AG09309 (cell line): Measurements from ENCODE around the gene RPN2.

Experiments used
- DNase-seq: peaks from one replicate; pipeline ENCODE4 v3.0.0-alpha.2; 2010; ENCODE audit warnings: low read depth
- H3K4me3 ChIP-seq: 2 replicates; pipeline ENCODE4 v1.5.1; 2011; ENCODE audit warnings: mild to moderate bottlenecking, low read depth, low read length, moderate library complexity; ENCODE audit not compliant: control insufficient read depth
- TF ChIP-seq, protein P1 (sequence below): IDR thresholded peaks from 2 replicates; pipeline ENCODE4 v1.5.1; 2011; ENCODE audit warnings: mild to moderate bottlenecking, low read depth, low read length, inconsistent platforms; ENCODE audit not compliant: insufficient read depth, control insufficient read depth; ENCODE audit errors: missing control alignments

Gene RPN2

DNA sequence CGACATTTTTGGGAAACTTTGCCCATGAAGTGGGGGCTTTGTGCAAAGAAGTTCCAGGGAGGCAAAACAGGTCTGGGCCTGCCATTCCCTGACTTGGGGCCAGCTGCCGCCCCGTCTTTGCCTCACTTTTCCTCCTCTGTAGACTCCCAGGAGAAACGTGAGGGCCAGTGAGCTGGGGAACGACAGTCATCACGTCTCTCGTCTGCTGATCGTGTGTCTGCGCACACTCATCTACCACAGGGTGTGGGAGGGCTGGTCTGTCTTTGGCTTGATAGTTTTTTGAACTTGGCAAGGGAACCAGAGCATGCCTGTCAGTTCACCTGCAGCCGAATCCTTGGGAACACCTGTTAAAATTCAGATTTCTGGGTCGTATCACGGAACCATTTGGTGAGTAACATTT lies 74.0 kb downstream of the RPN2 start:
- DNase-seq = no peak
- TF ChIP-seq, protein P1, sequence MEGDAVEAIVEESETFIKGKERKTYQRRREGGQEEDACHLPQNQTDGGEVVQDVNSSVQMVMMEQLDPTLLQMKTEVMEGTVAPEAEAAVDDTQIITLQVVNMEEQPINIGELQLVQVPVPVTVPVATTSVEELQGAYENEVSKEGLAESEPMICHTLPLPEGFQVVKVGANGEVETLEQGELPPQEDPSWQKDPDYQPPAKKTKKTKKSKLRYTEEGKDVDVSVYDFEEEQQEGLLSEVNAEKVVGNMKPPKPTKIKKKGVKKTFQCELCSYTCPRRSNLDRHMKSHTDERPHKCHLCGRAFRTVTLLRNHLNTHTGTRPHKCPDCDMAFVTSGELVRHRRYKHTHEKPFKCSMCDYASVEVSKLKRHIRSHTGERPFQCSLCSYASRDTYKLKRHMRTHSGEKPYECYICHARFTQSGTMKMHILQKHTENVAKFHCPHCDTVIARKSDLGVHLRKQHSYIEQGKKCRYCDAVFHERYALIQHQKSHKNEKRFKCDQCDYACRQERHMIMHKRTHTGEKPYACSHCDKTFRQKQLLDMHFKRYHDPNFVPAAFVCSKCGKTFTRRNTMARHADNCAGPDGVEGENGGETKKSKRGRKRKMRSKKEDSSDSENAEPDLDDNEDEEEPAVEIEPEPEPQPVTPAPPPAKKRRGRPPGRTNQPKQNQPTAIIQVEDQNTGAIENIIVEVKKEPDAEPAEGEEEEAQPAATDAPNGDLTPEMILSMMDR = no peak
- no peak overlapping the region for H3K4me3 ChIP-seq

DNA sequence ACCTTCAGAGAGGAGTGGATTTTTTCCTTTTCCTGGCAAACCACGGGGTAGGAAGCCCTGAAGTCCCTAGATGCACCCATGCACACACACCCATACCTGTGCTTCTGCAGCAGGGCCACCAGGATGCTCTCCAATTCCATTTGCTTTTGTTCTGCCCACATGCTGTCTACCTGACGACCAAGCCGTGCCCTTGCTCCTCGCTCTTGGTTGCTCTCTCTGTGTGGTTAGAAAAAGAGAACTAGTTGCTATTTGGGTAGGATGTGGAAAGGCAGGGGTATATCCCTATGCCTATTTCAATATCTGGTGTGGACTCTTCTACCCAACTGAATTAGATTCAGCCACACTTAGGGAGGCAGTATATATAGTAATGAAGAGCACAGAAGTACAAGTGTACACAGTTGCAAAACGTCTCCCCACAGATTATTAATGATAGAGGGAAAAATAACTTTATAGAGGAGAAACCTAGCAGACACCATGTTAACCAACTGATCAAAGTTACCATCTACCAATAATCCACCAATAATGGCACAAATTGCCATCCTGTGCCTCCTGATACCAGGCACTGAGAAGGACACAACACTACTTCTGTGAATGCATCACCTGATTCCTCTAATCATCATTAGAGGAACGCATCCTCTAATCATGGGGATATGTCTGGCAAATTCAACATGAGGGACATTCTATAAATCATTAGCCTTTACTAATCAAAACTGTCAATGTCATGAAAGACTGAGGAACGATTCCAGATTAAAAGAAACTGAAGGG lies 75.2 kb downstream of the RPN2 start:
- TF ChIP-seq, protein P1 = no peak
- no peak overlapping the region for H3K4me3 ChIP-seq
- no peak for DNase-seq

DNA sequence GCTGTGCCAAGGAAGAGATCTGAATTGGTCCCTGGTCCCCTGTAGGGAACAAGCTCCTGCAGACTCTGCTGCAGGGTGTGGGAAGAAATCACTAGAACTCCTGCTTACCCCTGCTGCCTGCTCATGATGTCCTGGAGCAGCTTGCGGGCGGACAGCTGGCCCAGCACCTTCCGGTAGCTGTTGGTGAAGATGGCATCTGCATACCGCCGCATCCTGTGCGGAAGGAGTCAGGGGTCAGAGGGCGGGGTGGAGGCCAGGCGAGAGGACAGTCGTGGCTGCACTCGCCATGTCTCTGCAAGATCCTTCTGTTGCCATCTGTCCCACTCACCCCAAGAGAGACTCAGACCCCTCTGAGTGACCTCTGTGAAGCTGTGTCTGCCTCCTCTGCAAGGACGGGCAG lies 77.2 kb downstream of the RPN2 start:
- no peak overlapping the region for H3K4me3 ChIP-seq
- DNase-seq = no peak
- TF ChIP-seq, protein P1 = no peak

DNA sequence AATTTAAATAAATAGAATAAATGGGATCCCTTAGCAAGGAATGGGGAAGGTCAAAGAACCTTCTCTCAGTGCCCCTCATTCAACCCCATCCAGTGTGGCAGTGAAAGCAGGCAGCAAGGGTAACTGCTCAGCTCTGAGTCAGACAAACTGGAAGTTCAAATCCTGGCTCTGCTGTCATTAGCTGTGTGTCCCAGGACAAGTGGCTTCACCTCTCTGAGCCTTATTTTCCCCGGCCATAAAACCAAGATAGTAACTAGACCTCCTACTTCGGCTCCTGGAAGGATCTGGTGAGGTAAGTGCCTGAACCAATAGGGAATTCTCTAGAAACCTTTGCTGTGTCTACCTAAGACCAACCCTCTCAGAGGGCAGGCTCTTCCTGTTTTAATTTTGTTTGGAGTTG lies 78.4 kb downstream of the RPN2 start:
- no peak overlapping the region for H3K4me3 ChIP-seq
- DNase-seq = no peak
- TF ChIP-seq, protein P1 = no peak

DNA sequence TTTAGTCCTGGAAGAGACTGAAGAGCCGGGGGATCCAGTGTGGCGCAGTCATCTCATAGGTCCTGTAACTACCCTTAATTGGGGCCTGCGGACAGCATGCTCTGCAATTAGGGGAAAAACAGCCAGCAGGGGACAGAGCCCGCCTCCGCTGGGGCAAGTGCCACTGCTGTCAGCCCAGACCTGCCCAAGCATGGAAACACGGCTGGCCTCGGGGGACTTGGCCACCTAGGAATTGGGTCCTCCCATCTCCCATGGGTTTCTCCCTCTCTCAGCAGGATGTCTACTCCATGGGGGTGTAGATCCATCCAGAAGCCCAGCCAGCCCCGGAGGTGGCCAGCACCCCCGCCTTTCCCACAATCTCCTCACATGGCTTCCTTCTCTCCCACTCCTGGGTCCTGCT lies 78.9 kb downstream of the RPN2 start:
- no peak overlapping the region for H3K4me3 ChIP-seq
- TF ChIP-seq, protein P1 = no peak
- no peak for DNase-seq

DNA sequence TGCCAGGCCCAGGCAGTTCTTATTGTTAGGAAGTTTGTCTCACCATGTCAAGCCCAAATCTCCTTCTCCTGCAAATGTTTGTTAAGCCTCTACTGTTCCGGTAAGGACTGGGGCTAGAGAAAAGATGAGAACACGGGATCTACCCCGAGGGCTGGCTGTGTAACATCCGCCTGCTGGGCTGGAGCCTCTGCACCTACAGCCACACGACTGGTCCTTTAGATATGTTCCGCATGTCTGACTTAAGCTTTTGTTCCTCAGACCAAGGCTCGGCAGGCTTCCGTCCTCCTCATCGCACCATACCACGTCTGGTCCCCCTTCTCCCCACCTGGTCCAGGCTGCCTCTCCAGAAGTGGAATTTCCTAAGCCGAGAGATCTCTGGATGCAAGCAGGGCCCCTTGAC lies 79.9 kb downstream of the RPN2 start:
- TF ChIP-seq, protein P1 = no peak
- DNase-seq = no peak
- no peak overlapping the region for H3K4me3 ChIP-seq
